Skeletal muscle satellite cell (primary cell): ENCODE measurements around the gene WNT7B.

Source experiments
- H3K27me3 ChIP-seq: 2 replicates; pipeline ENCODE4 v1.7.0; 2013; ENCODE audit warnings: low read length; ENCODE audit not compliant: control insufficient read depth, insufficient read depth
- H3K36me3 ChIP-seq: 2 replicates; pipeline ENCODE4 v1.7.0; 2013; ENCODE audit warnings: mild to moderate bottlenecking, control low read depth, low read length; ENCODE audit not compliant: insufficient read depth
- H3K4me1 ChIP-seq: 2 replicates; pipeline ENCODE4 v1.7.0; 2013; ENCODE audit warnings: low read length; ENCODE audit not compliant: control insufficient read depth, insufficient read depth
- H3K4me2 ChIP-seq: 2 replicates; pipeline ENCODE4 v1.7.0; 2013; ENCODE audit warnings: mild to moderate bottlenecking, low read length
- H3K4me3 ChIP-seq: 2 replicates; pipeline ENCODE4 v1.7.0; 2013; ENCODE audit warnings: low read length
- H3K9ac ChIP-seq: 2 replicates; pipeline ENCODE4 v1.7.0; 2013; ENCODE audit warnings: mild to moderate bottlenecking, low read depth, low read length, moderate library complexity
- H3K9me3 ChIP-seq: replicated peaks from 2 replicates; pipeline ENCODE4 v1.7.0; 2013; ENCODE audit warnings: mild to moderate bottlenecking, control low read depth, low read length

WNT7B gene

DNA sequence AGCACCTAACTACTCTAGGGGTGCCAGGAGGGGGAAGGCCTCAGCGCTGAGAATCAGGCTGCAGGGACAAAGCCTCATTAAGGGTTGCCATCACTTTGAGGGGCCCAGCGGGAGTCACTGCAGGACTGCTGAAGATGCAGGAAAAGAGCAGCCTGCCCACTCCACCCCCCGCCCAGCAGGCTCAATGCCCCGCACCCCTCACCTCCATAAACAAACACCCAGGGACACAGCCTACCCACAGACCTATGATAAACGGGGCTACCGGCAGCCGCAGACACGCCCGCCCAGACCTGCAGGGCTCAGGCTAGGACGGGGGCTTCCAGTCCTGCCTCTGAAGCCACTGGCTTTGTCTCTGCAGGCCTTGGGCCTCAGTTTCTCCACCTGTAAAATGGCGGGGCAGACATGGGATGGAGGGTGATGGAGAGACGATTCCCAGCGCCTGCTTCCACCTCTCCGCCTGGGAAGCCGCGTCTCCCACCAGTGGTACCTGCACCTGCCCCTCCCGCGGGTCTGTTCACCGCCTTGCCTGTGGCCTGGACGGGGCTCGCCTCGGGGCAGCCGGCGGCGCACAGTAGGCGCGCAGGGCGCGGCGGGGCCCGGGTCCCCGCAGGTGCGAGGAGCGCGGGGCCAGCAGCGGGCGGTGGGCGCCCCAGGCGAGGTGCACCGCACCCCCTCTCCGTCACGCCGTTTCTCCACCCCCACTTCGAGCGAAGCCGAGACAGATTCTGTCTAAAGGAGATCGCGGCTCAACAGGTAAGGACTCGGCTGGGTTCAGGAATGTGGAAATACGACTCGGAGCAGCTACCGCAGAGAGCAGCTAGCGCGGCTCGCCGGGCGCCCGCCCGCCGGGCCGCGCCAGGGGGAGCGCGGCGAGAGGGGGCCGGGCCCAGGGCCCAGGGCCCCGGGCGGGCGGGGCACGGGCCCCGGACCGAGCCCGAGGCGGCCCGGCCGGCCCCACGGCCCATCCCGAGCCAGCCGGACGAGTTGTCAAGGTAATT is 1.5 kb downstream of the WNT7B start:
- Histone ChIP-seq H3K4me3 (no peak overlapping the region), H3K4me2 (no peak overlapping the region), H3K9me3 (no peaks in the 10 kb centered on the region), H3K9ac (no peak overlapping the region), H3K27me3 (peaks cover 67% of the 10 kb centered on the region), H3K36me3 (no peaks in the 10 kb centered on the region), H3K4me1 (peaks cover 21% of the 10 kb centered on the region)

DNA sequence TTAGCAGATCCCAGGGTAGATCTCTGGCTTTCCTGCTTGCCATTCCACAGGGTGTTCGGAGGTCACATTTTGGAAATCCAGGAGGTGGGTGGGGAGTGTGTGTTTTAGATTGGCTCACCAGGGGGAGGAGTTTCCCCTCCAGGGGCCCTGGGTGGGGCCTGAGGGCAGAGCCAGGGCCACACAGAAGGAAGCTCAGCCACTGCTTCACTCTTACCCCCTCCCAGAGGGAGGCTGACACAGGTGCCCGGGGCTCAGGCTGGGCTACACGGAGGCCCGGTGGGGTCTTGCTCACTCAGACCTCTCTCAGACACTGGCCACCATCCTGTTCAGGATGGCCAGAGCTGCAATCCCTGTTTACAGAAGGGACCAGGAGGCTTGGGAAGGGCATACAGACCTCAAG is 2.5 kb downstream of the WNT7B start:
- Histone ChIP-seq H3K4me3 (no peak overlapping the region), H3K4me1 (peaks cover 24% of the 10 kb centered on the region), H3K36me3 (no peaks in the 10 kb centered on the region), H3K9ac (no peak overlapping the region), H3K9me3 (no peaks in the 10 kb centered on the region), H3K27me3 (peaks cover 72% of the 10 kb centered on the region), H3K4me2 (no peak overlapping the region)

DNA sequence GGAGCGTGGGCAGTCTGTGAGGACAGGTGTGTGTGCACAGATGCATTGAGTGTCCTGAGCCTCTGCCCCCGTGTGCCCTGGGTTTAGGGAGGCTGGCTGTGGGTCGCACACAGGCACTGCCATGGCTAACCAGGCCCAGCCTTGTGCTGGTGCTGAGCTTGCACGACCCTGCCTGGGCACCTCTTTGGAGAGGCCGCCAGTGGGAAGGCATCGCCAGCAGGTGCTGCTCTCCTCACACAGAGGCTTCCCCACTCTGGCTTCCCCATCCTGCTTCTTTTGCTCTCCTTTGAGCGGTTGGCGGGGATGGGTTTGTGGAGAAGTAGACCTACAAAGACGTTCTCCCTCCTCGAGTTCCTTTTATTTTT is 4.1 kb downstream of the WNT7B start:
- H3K4me2 ChIP-seq = no peak overlapping the region
- no peaks in the 10 kb centered on the region for H3K36me3 ChIP-seq
- H3K4me3 ChIP-seq = no peak overlapping the region
- H3K9me3 ChIP-seq = no peaks in the 10 kb centered on the region
- H3K27me3 ChIP-seq = peaks cover 66% of the 10 kb centered on the region
- H3K9ac ChIP-seq = no peak overlapping the region
- peaks cover 36% of the 10 kb centered on the region for H3K4me1 ChIP-seq

- Histone ChIP-seq H3K9ac (no peak overlapping the region), H3K4me1 (peaks cover 36% of the 10 kb centered on the region), H3K27me3 (peaks cover 60% of the 10 kb centered on the region), H3K9me3 (no peaks in the 10 kb centered on the region), H3K4me3 (peak overlapping the region; percentile 34), H3K4me2 (peak overlapping the region; percentile 56), H3K36me3 (no peaks in the 10 kb centered on the region)
Observed at GRCh38 chr22:45972091-45972888, 4.7 kb downstream of the WNT7B start.

DNA sequence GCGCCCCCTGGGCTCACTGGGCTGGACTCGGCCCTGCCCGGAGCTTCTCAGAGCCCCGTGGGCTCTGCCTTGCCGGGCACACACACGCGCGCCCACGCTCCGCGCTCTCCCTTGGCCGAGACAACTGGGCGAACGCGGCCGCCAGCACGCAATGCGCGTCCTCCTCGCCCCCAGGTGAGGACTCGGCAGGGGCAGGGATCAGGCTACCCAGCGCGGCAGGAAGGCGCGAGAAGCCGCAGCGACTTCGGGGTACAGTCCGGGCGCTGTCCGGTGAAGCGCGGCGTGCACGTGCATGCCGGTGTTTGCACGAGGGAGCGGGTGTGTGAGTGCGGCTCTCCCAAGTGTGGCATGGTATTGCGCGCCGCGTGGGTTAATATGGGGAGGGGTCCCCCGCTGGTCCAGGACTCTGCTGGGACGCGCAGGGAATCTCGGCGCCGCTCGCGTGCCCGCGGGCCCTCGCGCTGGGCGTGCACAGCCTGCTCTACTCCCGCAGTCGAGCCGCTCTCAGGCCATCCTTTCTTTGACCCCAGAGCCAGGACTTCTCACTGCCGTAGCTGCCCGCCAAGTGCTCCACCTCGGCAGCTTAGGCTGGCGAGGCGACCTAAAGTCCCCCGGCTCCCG is 5.4 kb downstream of the WNT7B start:
- no peaks in the 10 kb centered on the region for H3K9me3 ChIP-seq
- H3K27me3 ChIP-seq = peaks cover 58% of the 10 kb centered on the region
- no peak overlapping the region for H3K9ac ChIP-seq
- H3K4me1 ChIP-seq = peaks cover 33% of the 10 kb centered on the region
- peak overlapping the region; percentile 63 for H3K4me3 ChIP-seq
- no peaks in the 10 kb centered on the region for H3K36me3 ChIP-seq
- peak overlapping the region; percentile 82 for H3K4me2 ChIP-seq

- H3K4me2 ChIP-seq = peak overlapping the region; percentile 82
- H3K9me3 ChIP-seq = no peaks in the 10 kb centered on the region
- H3K36me3 ChIP-seq = no peaks in the 10 kb centered on the region
- peaks cover 30% of the 10 kb centered on the region for H3K4me1 ChIP-seq
- peak overlapping the region; percentile 63 for H3K4me3 ChIP-seq
- H3K9ac ChIP-seq = no peak overlapping the region
- peaks cover 61% of the 10 kb centered on the region for H3K27me3 ChIP-seq
Observed at GRCh38 chr22:45970705-45971407, 6.1 kb downstream of the WNT7B start.

DNA sequence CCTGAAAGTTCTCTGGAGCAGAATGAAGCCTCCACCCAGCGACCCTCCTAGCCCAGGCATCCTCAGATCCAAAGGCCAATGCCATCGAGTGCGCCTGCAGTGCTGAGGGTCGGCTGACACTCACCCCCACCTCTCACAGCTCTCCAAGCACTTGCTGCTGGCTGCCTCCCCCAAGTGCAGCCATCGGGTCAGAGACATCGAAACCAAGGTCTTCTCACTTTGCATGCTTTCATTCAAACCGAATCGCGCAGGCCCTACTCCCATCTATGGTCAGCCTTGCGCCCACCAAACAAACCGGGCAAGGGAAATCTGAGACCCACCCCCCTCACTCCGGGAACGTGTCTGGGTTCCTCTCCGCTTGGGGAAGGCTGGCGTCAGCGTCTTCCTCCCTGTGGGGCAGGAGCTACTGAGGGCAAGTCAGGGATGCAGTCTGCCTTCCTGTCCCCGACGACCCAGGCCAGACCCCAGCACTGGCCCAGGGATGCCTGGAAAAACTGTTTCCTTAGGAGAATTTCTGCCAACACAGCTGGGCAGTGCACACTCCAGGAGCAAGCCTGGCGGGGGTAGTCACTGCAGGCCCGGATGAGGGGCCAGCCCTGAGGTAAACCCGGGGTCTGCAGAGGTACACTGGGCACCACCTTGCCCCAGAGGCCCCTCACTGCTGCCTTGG is 7.0 kb downstream of the WNT7B start:
- Histone ChIP-seq H3K36me3 (no peaks in the 10 kb centered on the region), H3K27me3 (peaks cover 62% of the 10 kb centered on the region), H3K4me3 (no peak overlapping the region), H3K4me1 (peaks cover 30% of the 10 kb centered on the region), H3K9ac (no peak overlapping the region), H3K4me2 (no peak overlapping the region), H3K9me3 (no peaks in the 10 kb centered on the region)

DNA sequence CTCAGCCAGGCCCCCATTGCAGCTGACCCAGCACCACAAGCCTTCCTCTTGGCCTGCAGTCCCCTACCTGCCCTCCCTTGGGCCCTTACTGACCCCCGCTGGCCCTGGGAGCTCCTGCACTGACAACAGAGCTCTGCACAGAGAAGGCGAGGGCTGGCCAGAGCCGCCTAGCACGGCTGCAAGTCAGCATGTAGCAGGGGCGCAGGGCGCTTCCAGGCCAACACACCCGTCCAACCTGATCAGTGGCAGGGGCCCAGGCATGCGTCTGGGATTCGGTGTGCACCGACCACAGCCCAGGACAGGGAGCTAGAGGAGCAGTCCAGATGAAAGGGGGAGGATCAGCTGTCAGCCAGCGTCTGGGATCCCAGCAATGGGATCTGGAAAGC is 7.6 kb downstream of the WNT7B start:
- H3K9me3 ChIP-seq = no peaks in the 10 kb centered on the region
- peaks cover 61% of the 10 kb centered on the region for H3K27me3 ChIP-seq
- H3K4me3 ChIP-seq = no peak overlapping the region
- H3K36me3 ChIP-seq = no peaks in the 10 kb centered on the region
- H3K4me2 ChIP-seq = no peak overlapping the region
- H3K9ac ChIP-seq = no peak overlapping the region
- H3K4me1 ChIP-seq = peaks cover 30% of the 10 kb centered on the region

DNA sequence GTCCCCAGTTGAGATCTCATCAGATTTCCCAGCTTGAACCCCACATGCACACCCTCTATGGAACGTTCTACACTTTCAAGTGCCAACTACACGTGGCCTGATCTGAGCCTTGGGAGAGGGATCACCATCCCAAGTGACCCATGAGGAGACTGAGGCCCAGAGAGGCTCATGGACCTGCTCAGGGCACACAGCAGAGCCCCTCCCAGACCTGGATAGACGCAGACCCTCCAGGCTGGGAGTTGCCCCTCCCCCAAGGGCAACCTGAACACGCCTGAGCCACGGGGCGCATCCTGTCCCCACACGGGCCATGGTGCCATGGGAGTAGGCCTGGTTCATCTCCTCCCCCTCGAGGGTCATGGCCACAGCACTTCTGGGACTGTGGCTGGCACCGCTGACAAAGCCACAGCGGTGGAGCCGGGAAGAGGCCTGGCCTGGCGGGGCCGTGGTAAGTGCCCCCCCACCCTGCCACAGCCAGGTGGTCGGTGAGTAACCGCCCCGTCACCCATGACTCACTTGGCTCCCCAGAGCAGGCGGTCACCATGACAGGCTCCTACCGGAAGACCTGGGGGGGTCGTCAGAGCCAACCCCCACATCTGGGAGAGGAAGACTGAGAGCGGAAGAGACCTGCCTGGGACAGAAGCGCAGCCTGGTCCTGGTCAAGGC is 8.1 kb downstream of the WNT7B start:
- no peaks in the 10 kb centered on the region for H3K36me3 ChIP-seq
- H3K27me3 ChIP-seq = peaks cover 61% of the 10 kb centered on the region
- no peak overlapping the region for H3K4me3 ChIP-seq
- no peak overlapping the region for H3K9ac ChIP-seq
- H3K9me3 ChIP-seq = no peaks in the 10 kb centered on the region
- H3K4me1 ChIP-seq = peaks cover 30% of the 10 kb centered on the region
- H3K4me2 ChIP-seq = no peak overlapping the region

DNA sequence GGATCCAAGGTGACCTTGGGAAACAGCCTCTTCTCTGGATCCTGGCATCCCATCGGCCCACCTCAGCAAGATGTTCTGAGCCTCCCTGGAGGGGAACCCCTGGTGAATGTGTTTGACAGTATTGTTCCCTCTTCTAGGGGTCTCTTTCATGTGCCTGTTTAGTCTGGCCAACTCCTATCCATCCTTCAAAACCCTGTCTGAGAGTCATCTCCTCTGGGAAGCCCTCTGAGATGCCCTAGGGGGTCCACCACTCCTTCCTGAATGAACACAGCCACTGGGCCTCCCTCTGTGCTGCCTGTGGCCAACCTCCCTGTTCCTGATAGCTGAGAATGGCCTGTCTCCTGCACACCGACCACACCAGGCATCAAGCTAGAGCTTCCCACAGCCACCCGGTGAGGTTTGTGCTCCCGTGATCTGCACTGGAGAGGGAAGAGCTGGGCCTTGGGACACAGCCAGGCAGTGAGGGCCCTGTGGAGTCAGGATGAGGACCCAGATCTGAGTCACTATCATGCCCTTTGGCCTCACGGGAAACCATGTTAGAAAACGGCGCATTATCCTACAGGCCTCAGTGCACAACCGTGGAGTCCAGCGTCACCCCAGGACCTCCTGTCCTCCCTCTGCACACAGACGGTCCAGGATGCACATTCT is 8.8 kb downstream of the WNT7B start:
- H3K4me2 ChIP-seq = no peak overlapping the region
- peaks cover 30% of the 10 kb centered on the region for H3K4me1 ChIP-seq
- no peak overlapping the region for H3K9ac ChIP-seq
- H3K36me3 ChIP-seq = no peaks in the 10 kb centered on the region
- no peak overlapping the region for H3K4me3 ChIP-seq
- H3K9me3 ChIP-seq = no peaks in the 10 kb centered on the region
- peaks cover 58% of the 10 kb centered on the region for H3K27me3 ChIP-seq
